ENCODE measurements around the gene PFDN4.

Gene PFDN4

DNA sequence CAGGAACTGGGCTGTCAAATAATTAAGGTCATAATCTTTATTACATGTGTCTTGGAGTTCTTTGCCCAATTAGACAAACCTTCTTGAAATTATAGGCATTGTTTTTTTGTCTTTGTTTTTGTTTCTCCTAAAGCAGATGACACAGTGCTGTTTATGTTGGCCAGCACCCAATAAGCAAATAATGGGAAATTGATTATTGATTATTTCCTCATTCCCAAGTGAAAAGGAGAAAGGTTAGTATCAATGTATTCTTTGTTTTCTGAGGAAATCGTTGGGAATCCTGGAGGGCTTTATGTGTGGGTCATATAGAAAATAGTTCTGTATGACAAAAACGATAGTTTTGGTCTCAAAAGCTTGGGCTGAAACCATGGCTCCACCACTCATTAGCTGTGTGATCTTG lies 29.6 kb upstream of the PFDN4 start:
- H3K4me2 ChIP-seq (ENCODE audit: low read depth, low read length, poor library complexity, severe bottlenecking), result no peak overlapping the region
- no peak overlapping the region for H3K4me3 ChIP-seq (ENCODE audit: insufficient read depth, low read length, poor library complexity, severe bottlenecking)
- H3F3A ChIP-seq (ENCODE audit: insufficient read depth), result no peaks in the 10 kb centered on the region
- no peaks in the 10 kb centered on the region for H3K79me2 ChIP-seq (ENCODE audit: insufficient read depth, low read length)
- H3K9me2 ChIP-seq (replicated peaks; ENCODE audit: insufficient read depth, low read length), result no peaks in the 10 kb centered on the region
- no peaks in the 10 kb centered on the region for H3K27me3 ChIP-seq (ENCODE audit: low read length)
- H3K9ac ChIP-seq (ENCODE audit: low read length), result no peak overlapping the region
- no peaks in the 10 kb centered on the region for H4K20me1 ChIP-seq (ENCODE audit: low read depth, low read length)
- H3K27ac ChIP-seq (ENCODE audit: low read depth, low read length), result no peak overlapping the region
- H3K36me3 ChIP-seq (ENCODE audit: low read length), result no peaks in the 10 kb centered on the region
- TF ChIP-seq, protein P1, sequence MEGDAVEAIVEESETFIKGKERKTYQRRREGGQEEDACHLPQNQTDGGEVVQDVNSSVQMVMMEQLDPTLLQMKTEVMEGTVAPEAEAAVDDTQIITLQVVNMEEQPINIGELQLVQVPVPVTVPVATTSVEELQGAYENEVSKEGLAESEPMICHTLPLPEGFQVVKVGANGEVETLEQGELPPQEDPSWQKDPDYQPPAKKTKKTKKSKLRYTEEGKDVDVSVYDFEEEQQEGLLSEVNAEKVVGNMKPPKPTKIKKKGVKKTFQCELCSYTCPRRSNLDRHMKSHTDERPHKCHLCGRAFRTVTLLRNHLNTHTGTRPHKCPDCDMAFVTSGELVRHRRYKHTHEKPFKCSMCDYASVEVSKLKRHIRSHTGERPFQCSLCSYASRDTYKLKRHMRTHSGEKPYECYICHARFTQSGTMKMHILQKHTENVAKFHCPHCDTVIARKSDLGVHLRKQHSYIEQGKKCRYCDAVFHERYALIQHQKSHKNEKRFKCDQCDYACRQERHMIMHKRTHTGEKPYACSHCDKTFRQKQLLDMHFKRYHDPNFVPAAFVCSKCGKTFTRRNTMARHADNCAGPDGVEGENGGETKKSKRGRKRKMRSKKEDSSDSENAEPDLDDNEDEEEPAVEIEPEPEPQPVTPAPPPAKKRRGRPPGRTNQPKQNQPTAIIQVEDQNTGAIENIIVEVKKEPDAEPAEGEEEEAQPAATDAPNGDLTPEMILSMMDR (IDR thresholded peaks at IDR 0.05; ENCODE audit: insufficient read depth, low read length, poor library complexity, severe bottlenecking), result no peak
- TF ChIP-seq EZH2phosphoT487 (conservative IDR thresholded peaks at IDR 0.05; ENCODE audit: low read length), result no peak
- no peaks in the 10 kb centered on the region for H3K9me3 ChIP-seq (ENCODE audit: insufficient read depth, low read length)
- no peak overlapping the region for H2AFZ ChIP-seq (ENCODE audit: low read depth, low read length, severe bottlenecking)

DNA sequence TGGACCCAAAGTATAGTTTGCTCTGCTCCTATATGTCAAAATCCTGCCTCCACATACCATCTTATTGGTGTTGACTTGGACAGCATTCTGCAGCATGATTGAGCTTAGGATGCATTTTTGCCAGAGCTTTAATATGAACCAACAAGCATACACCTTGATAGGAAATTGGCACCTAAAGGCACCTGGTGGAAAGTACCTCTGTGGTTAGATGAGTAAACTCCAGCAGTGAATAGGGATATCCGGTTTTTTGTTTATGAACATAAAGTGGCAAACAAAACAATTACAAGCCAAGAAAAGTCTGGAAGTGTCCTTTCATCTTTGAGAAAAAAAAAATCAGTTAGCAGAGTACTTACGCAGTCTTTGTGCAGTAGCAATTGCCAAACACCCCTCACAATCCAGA lies 27.9 kb upstream of the PFDN4 start:
- Histone ChIP-seq H4K20me1 (ENCODE audit: low read depth, low read length) (no peaks in the 10 kb centered on the region), H3K79me2 (ENCODE audit: insufficient read depth, low read length) (no peaks in the 10 kb centered on the region), H3K9me2 (replicated peaks; ENCODE audit: insufficient read depth, low read length) (no peaks in the 10 kb centered on the region), H3K9me3 (ENCODE audit: insufficient read depth, low read length) (no peaks in the 10 kb centered on the region), H3K36me3 (ENCODE audit: low read length) (no peaks in the 10 kb centered on the region), H3K27me3 (ENCODE audit: low read length) (no peaks in the 10 kb centered on the region), H3K27ac (ENCODE audit: low read depth, low read length) (no peak overlapping the region), H2AFZ (ENCODE audit: low read depth, low read length, severe bottlenecking) (no peak overlapping the region), H3K4me2 (ENCODE audit: low read depth, low read length, poor library complexity, severe bottlenecking) (no peak overlapping the region), H3F3A (ENCODE audit: insufficient read depth) (no peaks in the 10 kb centered on the region), H3K9ac (ENCODE audit: low read length) (no peak overlapping the region), H3K4me3 (ENCODE audit: insufficient read depth, low read length, poor library complexity, severe bottlenecking) (no peak overlapping the region)
- TF ChIP-seq EZH2phosphoT487 (conservative IDR thresholded peaks at IDR 0.05; ENCODE audit: low read length), result no peak
- TF ChIP-seq, protein P1 (IDR thresholded peaks at IDR 0.05; ENCODE audit: insufficient read depth, low read length, poor library complexity, severe bottlenecking), result no peak

DNA sequence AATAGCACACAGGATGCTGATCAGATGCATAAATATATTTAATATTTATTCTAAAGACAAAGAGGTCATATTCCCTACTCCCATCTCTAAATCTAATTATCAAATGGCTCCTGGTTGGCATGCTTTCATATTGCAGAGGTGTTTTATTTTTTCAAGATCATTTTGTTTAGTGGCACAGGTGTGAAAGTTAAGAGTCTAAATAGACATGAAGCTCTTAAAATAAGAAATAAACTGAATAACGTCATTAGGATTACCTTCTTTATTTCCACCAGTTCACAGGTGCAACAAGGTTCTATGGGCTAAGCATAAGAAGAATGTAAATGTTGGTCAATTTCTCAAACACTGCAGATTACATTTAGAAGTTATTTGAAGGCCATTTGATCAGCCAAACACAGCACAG lies 27.0 kb upstream of the PFDN4 start:
- Histone ChIP-seq H3K4me2 (ENCODE audit: low read depth, low read length, poor library complexity, severe bottlenecking) (no peak overlapping the region), H2AFZ (ENCODE audit: low read depth, low read length, severe bottlenecking) (no peak overlapping the region), H3F3A (ENCODE audit: insufficient read depth) (no peaks in the 10 kb centered on the region), H4K20me1 (ENCODE audit: low read depth, low read length) (no peaks in the 10 kb centered on the region), H3K9me3 (ENCODE audit: insufficient read depth, low read length) (no peaks in the 10 kb centered on the region), H3K27ac (ENCODE audit: low read depth, low read length) (no peak overlapping the region), H3K9me2 (replicated peaks; ENCODE audit: insufficient read depth, low read length) (no peaks in the 10 kb centered on the region), H3K79me2 (ENCODE audit: insufficient read depth, low read length) (no peaks in the 10 kb centered on the region), H3K9ac (ENCODE audit: low read length) (no peak overlapping the region), H3K27me3 (ENCODE audit: low read length) (no peaks in the 10 kb centered on the region), H3K36me3 (ENCODE audit: low read length) (no peaks in the 10 kb centered on the region), H3K4me3 (ENCODE audit: insufficient read depth, low read length, poor library complexity, severe bottlenecking) (no peak overlapping the region)
- TF ChIP-seq, protein P1 (IDR thresholded peaks at IDR 0.05; ENCODE audit: insufficient read depth, low read length, poor library complexity, severe bottlenecking), result no peak
- no peak for TF ChIP-seq EZH2phosphoT487 (conservative IDR thresholded peaks at IDR 0.05; ENCODE audit: low read length)
